Neural crest cell (in vitro differentiated cells): Measurements from ENCODE around the gene CD207. TPM values are rescaled to one million over a fixed set of nuclear protein-coding genes. Genes with fewer than 3 reads are reported as not detected.

ENCODE experiments used
- DNase-seq: peaks from one replicate; pipeline ENCODE4 v3.0.0; 2021; ENCODE audit warnings: low read depth, mixed read lengths, low spot score
- H3K27ac Mint-ChIP-seq: one replicate; pipeline ENCODE4 v1.8.0; 2021; ENCODE audit warnings: mild to moderate bottlenecking, mixed read lengths; ENCODE audit not compliant: unreplicated experiment
- H3K27me3 Mint-ChIP-seq: 2 replicates; pipeline ENCODE4 v1.8.0; 2021; ENCODE audit warnings: low read depth, mild to moderate bottlenecking, mixed read lengths
- H3K36me3 Mint-ChIP-seq: 2 replicates; pipeline ENCODE4 v1.8.0; 2021; ENCODE audit warnings: low read depth, mild to moderate bottlenecking, mixed read lengths
- H3K4me1 Mint-ChIP-seq: 2 replicates; pipeline ENCODE4 v1.8.0; 2021; ENCODE audit warnings: mixed read lengths
- H3K4me3 Mint-ChIP-seq: one replicate; pipeline ENCODE4 v1.8.0; 2021; ENCODE audit warnings: mild to moderate bottlenecking, mixed read lengths
- H3K9me3 Mint-ChIP-seq: 2 replicates; pipeline ENCODE4 v1.8.0; 2021; ENCODE audit warnings: mixed read lengths
- total RNA-seq: library from RNA; stranded (reverse); gene quantifications from 2 replicates; pipeline ENCODE4 v1.2.1, GENCODE V29; 2021
- TF ChIP-seq, protein P1 (sequence below): fragments of 200-600 bp; sonication (generic); conservative IDR thresholded peaks from 2 replicates; pipeline ENCODE4 v1.5.0; 2021; ENCODE audit warnings: antibody characterized with exemption, mild to moderate bottlenecking

The CD207 gene
- total RNA-seq, 1 donor from 2014 or later = not detected

DNA sequence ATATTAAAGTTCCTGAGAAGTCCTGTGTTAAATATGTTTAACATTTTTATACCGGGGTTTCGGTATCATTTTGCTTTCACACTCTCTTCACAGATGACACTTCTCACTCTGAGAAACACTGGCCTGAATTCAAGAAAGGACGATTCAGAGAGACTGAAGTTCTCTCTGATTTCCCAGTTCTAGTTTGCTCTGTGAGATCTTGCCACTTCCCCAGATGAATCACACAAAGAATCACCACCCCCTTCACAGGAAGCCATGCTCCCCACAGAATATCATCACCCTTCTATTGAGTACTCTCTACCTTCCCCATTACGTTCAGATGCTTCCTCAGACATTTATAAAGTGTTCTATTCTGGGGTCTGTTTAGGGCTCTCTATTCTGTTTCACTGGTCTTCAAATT lies 16.1 kb upstream of the CD207 start:
- Mint-ChIP-seq H3K27ac (no peak overlapping the region), H3K4me1 (peaks cover 21% of the 10 kb centered on the region), H3K9me3 (no peaks in the 10 kb centered on the region), H3K4me3 (no peak overlapping the region), H3K27me3 (peaks cover 5% of the 10 kb centered on the region), H3K36me3 (no peaks in the 10 kb centered on the region)
- TF ChIP-seq, protein P1, sequence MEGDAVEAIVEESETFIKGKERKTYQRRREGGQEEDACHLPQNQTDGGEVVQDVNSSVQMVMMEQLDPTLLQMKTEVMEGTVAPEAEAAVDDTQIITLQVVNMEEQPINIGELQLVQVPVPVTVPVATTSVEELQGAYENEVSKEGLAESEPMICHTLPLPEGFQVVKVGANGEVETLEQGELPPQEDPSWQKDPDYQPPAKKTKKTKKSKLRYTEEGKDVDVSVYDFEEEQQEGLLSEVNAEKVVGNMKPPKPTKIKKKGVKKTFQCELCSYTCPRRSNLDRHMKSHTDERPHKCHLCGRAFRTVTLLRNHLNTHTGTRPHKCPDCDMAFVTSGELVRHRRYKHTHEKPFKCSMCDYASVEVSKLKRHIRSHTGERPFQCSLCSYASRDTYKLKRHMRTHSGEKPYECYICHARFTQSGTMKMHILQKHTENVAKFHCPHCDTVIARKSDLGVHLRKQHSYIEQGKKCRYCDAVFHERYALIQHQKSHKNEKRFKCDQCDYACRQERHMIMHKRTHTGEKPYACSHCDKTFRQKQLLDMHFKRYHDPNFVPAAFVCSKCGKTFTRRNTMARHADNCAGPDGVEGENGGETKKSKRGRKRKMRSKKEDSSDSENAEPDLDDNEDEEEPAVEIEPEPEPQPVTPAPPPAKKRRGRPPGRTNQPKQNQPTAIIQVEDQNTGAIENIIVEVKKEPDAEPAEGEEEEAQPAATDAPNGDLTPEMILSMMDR = no peak
- no peak for DNase-seq

DNA sequence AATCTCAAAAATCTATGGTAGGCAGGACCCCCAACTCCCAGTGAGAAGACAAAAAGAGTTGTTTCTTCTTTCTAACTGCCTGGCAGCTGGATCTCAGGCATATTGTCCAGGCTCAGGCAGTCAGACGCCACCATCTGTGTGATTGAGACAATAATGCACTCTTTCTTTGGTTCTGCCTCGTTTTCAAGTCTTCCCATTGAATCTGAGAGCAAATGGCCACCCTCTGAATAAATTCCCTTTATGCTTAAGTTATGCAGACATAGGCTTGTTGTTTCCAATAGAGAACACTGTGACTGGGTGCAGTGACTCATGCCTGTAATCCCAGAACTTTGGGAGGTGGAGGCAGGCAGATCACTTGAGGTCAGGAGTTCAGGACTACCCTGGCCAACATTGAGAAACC lies 15.3 kb upstream of the CD207 start:
- H3K4me3 Mint-ChIP-seq = no peak overlapping the region
- no peaks in the 10 kb centered on the region for H3K36me3 Mint-ChIP-seq
- TF ChIP-seq, protein P1 = no peak
- no peak for DNase-seq
- peaks cover 21% of the 10 kb centered on the region for H3K4me1 Mint-ChIP-seq
- H3K27me3 Mint-ChIP-seq = peaks cover 6% of the 10 kb centered on the region
- no peaks in the 10 kb centered on the region for H3K9me3 Mint-ChIP-seq
- peak overlapping the region; percentile 59 for H3K27ac Mint-ChIP-seq

DNA sequence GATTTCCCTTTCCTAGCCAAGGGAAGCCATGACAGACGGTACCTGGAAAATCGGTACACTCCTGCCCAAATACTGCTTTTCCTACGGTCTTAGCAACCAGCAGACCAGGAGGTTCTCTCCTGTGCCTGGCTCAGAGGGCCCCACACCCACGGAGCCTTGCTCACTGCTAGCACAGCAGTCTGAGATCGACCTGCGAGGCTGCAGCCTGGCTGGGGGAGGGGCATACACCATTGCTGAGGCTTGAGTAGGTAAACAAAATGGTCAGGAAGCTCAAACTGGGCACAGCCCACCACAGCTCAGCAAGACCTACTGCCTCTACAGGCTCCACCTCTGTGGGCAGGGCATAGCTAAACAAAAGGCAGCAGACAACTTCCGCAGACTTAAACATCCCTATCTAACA lies 6.8 kb upstream of the CD207 start:
- Mint-ChIP-seq H3K4me1 (no peaks in the 10 kb centered on the region), H3K27me3 (peaks cover 19% of the 10 kb centered on the region), H3K27ac (no peak overlapping the region), H3K36me3 (no peaks in the 10 kb centered on the region), H3K9me3 (peaks cover 2% of the 10 kb centered on the region), H3K4me3 (no peak overlapping the region)
- TF ChIP-seq, protein P1 = no peak
- no peak for DNase-seq

- H3K4me1 Mint-ChIP-seq = no peaks in the 10 kb centered on the region
- H3K4me3 Mint-ChIP-seq = no peak overlapping the region
- TF ChIP-seq, protein P1 = no peak
Measured at GRCh38 chr2:70837980-70838925, 2.6 kb upstream of the CD207 start.

GRCh38 chr2:70834881-70835280 lies 735 bp downstream of the CD207 start:
- no peak overlapping the region for H3K4me3 Mint-ChIP-seq
- no peaks in the 10 kb centered on the region for H3K36me3 Mint-ChIP-seq
- no peaks in the 10 kb centered on the region for H3K9me3 Mint-ChIP-seq
- peak overlapping the region; percentile 43 for H3K27ac Mint-ChIP-seq
- H3K27me3 Mint-ChIP-seq = peaks cover 18% of the 10 kb centered on the region
- TF ChIP-seq, protein P1 = no peak
- H3K4me1 Mint-ChIP-seq = no peaks in the 10 kb centered on the region
- no peak for DNase-seq

More at GRCh38 chr2:70837980-70838925, 2.6 kb upstream of the CD207 start:
- Mint-ChIP-seq H3K9me3 (peaks cover 2% of the 10 kb centered on the region), H3K36me3 (no peaks in the 10 kb centered on the region), H3K27me3 (peaks cover 15% of the 10 kb centered on the region), H3K27ac (no peak overlapping the region)
- no peak for DNase-seq
